GM19043 (cell line): ENCODE data around the gene ZSWIM6.

ENCODE experiments used
- ATAC-seq: cut with Tn5 transposase; IDR thresholded peaks from one replicate; pipeline ENCODE4 v1.9.1; 2021; ENCODE audit warnings: low read depth; ENCODE audit not compliant: unreplicated experiment

Gene ZSWIM6

GRCh38 chr5:61431923-61432620 lies 100.0 kb downstream of the ZSWIM6 start:
- ATAC-seq = no peak

- no peak for ATAC-seq
Measured at GRCh38 chr5:61435368-61435767, 103.3 kb downstream of the ZSWIM6 start.

DNA sequence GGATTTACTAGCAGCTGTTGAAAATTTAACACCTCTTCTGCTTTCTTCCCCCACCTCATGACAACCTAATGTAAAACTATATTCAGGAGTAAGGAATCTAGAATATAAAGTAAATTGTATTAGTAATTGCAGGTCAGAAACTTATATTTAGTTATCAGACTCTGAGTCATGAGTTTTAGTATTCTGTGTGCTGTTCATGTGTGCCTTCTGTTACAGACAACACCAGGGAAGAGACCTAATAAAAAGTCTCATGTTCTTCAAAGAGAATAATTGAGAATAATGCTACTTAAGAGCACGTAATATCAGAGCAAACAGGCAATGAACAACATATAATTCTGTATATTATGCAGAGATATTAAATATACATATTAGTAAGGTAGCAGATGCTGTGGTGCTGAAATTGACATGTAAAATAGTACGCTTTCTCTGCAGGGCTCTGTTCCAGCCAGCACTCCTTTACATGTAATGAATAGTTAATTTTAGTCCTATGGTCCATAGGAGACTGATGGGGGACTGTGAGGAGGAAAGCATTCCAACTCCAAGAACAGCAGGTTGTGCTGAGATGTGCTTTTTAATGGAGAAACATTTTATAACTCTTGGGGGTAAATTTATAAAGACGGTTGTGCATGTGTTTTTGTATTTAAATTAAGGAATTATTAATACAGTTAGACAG lies 106.4 kb downstream of the ZSWIM6 start:
- no peak for ATAC-seq

- no peak for ATAC-seq
Measured at GRCh38 chr5:61440086-61440485, 108.0 kb downstream of the ZSWIM6 start.

- ATAC-seq = no peak
Measured at GRCh38 chr5:61440596-61440995, 108.5 kb downstream of the ZSWIM6 start.

DNA sequence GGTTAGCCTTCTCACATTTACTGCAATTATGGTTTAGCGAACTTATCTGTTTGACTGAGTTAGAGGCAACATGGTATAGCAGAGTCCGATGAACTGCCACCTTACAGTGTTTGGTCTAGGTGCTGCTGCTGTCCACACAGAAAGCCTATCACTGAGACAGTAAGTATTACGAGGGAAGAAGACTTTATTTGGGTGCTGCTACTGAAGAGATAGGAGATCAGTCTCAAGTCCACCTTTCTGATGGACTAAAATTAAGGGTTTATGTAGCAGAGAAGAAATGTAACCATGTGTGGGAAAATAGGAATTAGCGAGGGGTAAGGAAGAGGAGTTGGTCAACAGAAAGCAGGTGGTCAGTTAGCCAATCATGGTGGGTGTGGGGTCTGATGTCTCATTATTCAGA lies 109.7 kb downstream of the ZSWIM6 start:
- no peak for ATAC-seq

DNA sequence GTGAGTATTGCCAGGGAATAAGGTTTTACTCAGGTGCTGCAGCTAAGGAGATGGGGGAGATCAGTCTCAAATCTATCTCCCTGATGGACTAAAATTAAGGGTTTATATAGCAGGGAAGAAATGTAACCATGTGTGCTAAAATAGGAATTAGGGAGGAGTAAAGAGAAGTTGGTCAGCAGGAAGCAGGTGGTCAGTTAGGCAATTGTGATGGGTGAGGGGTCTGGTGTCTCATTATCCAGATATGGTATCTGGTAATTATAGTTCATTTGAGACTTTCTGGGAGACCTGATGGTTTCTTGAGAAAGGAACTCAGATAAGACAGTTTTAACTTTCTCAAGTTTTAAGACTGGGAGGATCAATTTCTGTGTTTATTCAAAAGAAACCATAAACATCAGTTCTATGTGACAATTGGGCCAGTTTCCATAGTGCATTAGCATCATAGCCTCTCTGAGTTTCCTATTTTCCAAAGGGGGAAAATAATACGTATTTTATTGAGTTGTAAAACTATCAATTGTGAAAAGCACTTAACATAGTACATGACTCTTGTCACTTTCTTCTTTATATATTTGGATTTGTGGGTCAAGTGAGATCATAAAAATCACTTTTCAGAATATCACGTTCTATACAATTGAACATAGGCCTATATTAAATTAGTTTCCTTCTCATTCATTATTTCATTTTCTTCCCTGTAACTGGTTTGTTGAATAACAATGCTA lies 115.9 kb downstream of the ZSWIM6 start:
- ATAC-seq = no peak

DNA sequence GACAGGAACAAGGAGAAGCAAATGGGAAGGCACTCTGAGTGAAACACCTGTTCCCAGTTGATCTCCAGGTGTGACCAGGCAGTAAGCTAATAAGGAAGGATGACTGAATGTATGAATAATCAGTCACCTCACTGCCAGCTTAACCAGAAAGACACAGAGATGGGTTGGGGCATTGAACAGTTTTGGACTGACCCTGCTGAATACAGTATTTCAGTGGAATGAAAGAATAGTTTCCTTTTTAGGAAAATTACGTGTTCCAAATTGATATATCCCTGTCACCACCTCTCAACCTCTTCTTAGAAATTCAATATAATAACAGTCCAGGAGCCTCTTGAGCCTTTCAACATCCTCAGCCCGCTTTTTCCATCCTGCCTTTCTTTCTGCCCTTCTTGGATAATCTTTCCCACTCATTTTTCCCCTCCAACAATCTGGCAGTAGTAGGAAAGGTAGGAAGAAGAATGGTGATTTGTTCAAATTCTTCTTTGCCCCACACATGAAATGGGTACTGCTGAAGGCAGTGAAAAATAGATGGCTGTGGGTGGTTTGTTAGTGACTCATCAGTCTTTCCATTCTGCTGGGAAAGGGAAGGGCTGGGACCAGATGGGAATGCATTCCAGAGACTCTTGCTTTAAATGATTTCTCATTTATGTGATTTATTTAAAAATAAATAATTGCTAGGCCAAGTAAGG lies 117.9 kb downstream of the ZSWIM6 start:
- ATAC-seq = no peak

- ATAC-seq = no peak
Measured at GRCh38 chr5:61450493-61451279, 118.6 kb downstream of the ZSWIM6 start.

DNA sequence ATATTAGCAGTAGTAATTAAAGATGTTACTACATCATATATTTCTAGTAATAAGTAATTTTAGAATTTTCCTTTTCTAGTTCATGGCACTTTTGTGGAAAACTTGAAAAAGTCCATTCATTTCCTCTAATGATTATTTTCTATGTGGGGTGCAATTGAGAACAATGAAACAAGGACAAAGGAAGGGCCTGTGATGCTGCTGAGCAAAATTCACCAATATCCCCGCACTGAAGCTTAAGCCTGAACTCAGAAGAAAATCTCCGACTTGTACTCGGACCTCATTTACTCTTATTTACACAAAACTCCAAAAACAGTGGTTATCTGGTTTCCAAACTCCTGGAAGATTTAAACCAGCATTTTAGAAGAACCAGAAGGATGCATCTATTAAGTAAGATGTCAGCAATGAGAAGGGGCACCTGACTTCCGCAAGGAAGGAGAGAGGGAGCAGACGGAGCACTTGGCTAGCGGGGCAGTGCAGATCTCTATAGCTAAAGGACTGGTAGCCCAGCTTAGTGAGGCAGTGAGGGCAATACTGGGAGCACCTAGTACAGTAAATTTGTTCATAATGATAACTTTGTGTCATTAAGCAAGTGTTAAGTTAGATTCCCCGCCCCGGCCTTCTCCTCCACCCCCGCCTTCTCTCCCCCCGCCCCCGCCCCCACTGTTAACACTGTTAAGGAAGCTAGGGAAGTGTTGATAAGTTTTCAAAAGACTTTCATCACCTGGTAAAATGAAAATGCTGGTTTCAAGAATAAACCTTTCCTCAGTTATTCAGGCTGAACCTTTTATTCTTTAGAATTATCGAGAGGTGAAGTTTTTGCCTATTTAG lies 123.3 kb downstream of the ZSWIM6 start:
- no peak for ATAC-seq

DNA sequence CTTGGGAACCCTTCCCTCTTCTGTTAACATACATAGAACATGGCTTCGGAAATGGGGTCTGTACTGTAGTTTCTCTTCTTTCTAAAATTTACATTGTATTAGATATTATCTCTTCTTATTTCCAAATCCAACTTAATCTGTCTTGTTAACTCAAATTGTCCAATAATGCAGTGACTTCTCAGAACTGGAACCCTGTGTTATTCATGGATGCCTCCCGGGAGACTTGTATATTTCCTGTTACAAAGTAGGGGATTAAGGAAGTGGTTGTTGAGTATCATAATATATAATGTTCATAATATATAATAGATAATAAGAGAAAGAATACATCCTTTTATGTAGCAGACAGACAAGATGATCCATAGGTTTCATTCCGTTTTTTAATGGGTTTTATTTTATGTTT lies 128.4 kb downstream of the ZSWIM6 start:
- ATAC-seq = no peak

DNA sequence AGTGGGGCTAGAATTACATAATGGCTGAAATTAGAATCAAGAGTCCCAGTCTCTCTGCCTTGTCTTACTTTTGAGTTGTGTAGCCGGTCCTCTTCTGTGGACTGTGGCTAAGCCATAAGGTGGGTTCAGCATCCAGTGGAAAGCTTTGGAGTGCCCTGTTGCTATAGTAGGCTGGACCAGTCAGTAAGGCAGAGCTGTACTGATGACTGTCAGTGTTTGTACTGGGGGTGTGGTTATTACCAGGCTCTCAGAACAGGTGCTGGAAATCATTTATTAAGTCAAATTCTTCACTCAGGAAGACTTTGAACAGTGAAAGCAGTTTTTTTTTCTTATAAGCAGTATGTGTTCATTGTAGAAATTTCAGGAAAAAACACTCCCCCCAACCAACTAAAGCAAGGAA lies 129.4 kb downstream of the ZSWIM6 start:
- no peak for ATAC-seq

- no peak for ATAC-seq
Measured at GRCh38 chr5:61461926-61462325, 129.9 kb downstream of the ZSWIM6 start.

DNA sequence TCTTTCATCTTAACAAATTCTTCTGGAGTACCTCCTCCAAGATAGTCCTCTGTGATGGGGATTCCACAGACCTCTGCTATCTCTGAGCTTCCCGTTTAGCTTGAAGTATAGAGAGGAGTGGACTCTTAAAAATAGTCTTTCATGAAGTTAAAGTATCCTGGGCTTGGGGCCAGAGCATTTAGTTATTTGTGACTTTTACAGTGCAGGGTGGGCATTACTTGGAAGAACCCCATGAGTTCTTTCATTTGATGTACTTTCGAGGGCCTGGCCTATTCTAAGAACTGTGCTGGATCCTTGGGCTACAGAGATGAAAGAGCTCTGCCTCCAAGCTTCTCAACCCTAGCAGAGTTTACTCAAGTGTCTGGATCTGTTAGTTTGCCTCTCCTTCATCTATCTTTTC lies 131.5 kb downstream of the ZSWIM6 start:
- ATAC-seq = no peak

DNA sequence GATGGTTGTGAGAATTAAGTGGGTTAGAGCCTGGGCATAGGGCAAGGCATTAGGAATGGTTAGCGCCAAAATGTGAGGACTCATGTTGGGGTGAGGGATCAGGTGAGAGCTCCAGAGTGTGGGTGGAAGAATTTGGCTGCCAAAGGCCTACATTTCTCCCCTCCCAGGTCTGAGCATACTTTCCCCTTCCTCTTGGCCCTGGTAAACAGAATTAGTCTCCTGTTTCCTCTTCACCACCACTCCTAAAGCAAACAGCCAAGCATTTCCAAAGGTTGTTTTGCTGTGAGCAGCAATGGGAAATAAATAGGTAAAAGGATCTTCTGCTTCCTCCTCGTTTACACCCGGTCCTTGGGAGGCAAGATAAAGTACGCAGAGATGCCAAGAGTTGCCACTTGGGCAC lies 132.5 kb downstream of the ZSWIM6 start:
- no peak for ATAC-seq

DNA sequence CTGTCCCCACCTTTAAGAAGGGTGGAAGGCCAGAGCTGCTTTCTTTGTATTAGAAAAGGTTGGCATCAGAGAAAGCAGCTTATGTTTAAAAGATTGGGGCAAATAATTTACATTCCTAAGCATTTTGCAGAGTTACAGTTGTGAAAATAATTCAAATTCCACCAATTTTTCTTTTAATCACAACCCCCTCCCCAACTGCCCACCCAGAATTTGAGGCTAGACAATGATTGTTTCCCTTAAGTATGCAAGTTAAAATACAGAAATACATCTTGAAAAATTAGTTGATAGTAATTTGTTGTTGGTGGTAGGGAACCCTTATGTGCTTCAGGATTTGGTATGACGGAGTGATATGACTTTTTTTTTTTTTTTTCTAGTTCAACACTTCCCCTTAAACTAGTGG lies 133.0 kb downstream of the ZSWIM6 start:
- ATAC-seq = no peak

- no peak for ATAC-seq
Measured at GRCh38 chr5:61465496-61465895, 133.4 kb downstream of the ZSWIM6 start.

- ATAC-seq = no peak
Measured at GRCh38 chr5:61466017-61466416, 134.0 kb downstream of the ZSWIM6 start.

DNA sequence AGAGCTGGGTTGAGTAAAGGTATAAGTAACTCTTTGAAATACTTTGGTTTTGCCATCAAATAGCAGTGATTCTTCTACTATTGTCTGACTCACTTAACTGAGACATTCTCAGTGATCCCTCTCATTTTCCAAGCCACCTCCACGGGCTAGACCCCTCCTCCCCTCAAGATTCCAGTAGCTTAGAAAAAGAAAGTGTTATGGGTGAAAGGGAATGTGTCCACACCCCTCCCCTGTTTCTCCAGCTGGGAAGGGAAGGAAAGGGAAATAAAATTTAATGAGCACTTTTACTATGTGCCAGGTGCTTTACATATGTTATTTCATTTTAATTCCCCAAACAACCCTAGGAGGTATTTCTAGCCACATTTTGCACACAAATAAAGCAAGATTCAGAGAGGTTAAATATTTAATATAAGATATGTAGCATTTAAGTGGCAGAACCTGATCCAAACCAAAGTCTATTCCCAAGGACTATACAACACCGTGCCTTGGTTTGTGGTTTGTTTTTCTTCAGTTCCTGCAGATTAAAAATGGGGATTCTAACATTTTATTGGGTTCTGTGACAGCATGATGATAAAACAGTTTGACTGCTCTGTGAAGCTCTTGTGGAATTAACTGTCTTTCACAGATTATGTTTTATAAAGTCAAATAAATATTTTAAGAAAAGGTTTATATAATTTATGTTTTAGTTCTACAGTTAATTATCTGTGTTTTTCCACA lies 135.9 kb downstream of the ZSWIM6 start:
- ATAC-seq = no peak
